ENCODE results near the gene C1QTNF12. TPM values are rescaled to one million over a fixed set of nuclear protein-coding genes. Genes with fewer than 3 reads are reported as not detected.

The C1QTNF12 gene, protein sequence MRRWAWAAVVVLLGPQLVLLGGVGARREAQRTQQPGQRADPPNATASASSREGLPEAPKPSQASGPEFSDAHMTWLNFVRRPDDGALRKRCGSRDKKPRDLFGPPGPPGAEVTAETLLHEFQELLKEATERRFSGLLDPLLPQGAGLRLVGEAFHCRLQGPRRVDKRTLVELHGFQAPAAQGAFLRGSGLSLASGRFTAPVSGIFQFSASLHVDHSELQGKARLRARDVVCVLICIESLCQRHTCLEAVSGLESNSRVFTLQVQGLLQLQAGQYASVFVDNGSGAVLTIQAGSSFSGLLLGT
- total RNA-seq (1 to 10 TPM; 1.5 to 2.5 TPM), polyA plus RNA-seq (1 to 10 TPM; 1.2 to 3.0 TPM)
- long read RNA-seq, donor 1, partial matches to known transcripts = 0 of 1 reads
- long read RNA-seq, donor 1, other reads (novel, unspliced or antisense) = 0 of 1 reads
- long read RNA-seq, donor 2 = 0 reads
- long read RNA-seq, donor 3 = 0 reads
- long read RNA-seq, donor 4 = 0 reads
- long read RNA-seq, donor 5 = 0 reads

DNA sequence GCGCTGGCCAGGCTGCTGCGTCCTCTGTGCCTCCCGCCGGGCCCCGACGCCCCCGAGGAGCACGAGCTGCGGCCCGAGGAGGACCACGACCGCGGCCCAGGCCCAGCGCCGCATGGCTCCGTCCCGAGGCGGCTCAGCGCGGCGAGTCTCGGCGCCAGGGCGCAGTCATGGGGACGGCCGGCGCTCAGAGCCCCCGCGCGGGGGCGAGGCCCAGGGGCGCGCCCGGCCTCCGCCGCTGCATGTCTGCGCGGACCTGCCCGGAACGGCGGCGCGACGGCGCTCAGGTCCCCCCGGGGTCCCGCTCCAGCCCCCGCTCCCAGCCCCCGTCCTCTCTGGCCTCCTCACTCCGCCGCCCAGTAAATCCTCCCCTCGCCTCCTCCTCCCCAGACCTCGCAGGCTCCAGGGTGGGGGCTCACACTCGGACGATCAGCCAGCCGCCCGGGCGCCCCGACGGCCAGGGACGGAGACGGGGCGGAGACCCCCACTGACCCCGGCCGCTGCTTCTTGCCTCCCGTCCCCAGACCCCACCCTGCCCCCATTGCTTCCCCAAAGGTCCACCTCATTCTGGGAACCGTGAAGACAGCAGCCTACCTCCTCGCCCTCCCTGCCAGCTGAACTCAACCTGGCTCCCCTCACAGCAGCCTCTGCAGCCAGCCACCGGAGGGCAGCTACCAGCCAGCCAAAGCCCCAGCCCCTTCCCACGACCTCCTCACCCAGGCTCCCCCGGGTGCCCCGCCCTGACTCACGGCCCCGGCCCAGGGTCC is at the start of gene C1QTNF12:
C1QTNF12 (minus strand) TSS at position 146 of the 764 bp plus-strand sequence; CDS start at position 114, 32 bp downstream.
- ATAC-seq (ENCODE audit: insufficient read depth, low FRiP score) = no peak
- Histone ChIP-seq H3K27ac (ENCODE audit: low read depth in 1 of 2, low read length in 1 of 2) (no peak within 1 kb of the TSS), H3K9me3 (ENCODE audit: control insufficient read depth in 4 of 4, insufficient read depth in 3 of 4, low read length in 3 of 4) (peaks cover 0 to 7% (median 0%) of the 10 kb centered on the region in 4 donors), H3K4me3 (no peak within 1 kb of the TSS), H3K36me3 (ENCODE audit: control insufficient read depth in 4 of 4, insufficient read depth in 4 of 4, low read length in 4 of 4) (no peaks in the 10 kb centered on the region), H3K27me3 (ENCODE audit: control insufficient read depth in 3 of 3, insufficient read depth in 3 of 3, low read length in 2 of 3) (peaks cover 6 to 27% (median 19%) of the 10 kb centered on the region in 3 donors), H3K4me1 (ENCODE audit: control insufficient read depth in 5 of 5, insufficient read depth in 5 of 5, low read length in 5 of 5) (peaks cover 0 to 5% (median 0%) of the 10 kb centered on the region in 5 donors), H3K9ac (ENCODE audit: insufficient read depth in 1 of 2, low read length in 2 of 2) (no peak within 1 kb of the TSS)
- WGBS, 2 donors = 4 to 5% methylated on average over 52 to 74 of the region's 74 CpGs
- no peak for DNase-seq
- no peak for TF ChIP-seq CTCF (IDR thresholded peaks at IDR 0.05; ENCODE audit: control extremely low read depth, extremely low read depth)

DNA sequence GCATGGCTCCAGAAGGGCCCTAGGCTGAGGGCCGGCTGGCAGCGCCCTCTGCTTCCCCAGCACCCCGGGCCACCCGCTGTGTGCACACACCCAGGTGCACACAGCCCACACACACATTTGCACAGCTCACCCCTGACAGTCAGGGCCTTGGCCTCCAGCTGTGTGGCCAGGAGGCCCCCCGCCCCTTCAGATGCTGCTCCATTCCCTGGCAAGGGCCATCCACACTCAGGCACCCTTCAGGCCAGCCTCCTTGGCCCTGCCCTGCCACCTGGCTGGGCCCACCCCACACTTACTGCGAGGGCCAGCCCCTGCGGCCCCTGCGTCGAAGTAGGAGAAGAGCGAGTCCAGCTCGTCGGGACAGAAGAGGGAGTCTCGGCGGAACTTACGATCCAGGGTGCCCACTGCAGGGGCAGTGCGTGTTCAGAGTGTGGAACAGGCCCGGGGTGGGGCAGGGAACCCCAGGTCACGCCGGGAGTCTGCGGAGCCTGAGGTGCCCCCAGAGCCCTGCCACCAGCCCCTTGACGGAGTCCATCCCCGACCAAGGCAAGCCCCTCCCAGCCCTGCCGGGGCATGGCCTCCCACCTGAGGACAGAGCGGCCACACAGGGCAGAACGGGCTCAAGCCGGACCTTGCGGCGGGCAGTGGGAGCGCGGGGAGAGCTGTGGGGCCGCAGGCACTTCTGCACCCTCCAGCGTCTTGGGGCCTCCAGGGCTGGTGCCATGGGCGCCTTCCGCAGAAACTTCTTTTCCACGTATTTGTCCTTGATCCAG is 48.8 kb upstream of the C1QTNF12 start:
- no peak for DNase-seq

More for the DNA sequence above, 48.8 kb upstream of the C1QTNF12 start:
- Histone ChIP-seq H3K27ac (ENCODE audit: low read depth in 1 of 2, low read length in 1 of 2) (no peak overlapping the region), H3K4me3 (no peak overlapping the region), H3K9me3 (ENCODE audit: control insufficient read depth in 4 of 4, insufficient read depth in 3 of 4, low read length in 3 of 4) (no peaks in the 10 kb centered on the region), H3K4me1 (ENCODE audit: control insufficient read depth in 5 of 5, insufficient read depth in 5 of 5, low read length in 5 of 5) (peaks cover 0 to 5% (median 0%) of the 10 kb centered on the region in 5 donors), H3K9ac (ENCODE audit: insufficient read depth in 1 of 2, low read length in 2 of 2) (no peak overlapping the region), H3K27me3 (ENCODE audit: control insufficient read depth in 3 of 3, insufficient read depth in 3 of 3, low read length in 2 of 3) (no peaks in the 10 kb centered on the region), H3K36me3 (ENCODE audit: control insufficient read depth in 4 of 4, insufficient read depth in 4 of 4, low read length in 4 of 4) (peaks cover 0 to 25% (median 4%) of the 10 kb centered on the region in 4 donors)
- TF ChIP-seq CTCF (IDR thresholded peaks at IDR 0.05; ENCODE audit: control extremely low read depth, extremely low read depth) = no peak
- no peak for ATAC-seq (ENCODE audit: insufficient read depth, low FRiP score)
- 95 to 98% methylated on average over 33 to 35 of the region's 35 CpGs for WGBS, 2 donors

Measured in lung (tissue), 16 donors.